Testis (tissue), 2 donors: Measurements from ENCODE around the gene HMHB1.

Source experiments
- CTCF ChIP-seq, 3 experiments: fragments of 450-650 bp in 2 of 3; fragments of 200-600 bp in 1 of 3; sonication (generic) in 1 of 3; IDR thresholded peaks; one replicate each; pipeline ENCODE4 v1.5.1; 2016 to 2019; ENCODE audit warnings: antibody characterized with exemption in 3 of 3, mild to moderate bottlenecking in 2 of 3, moderate library complexity in 1 of 3
- POLR2A ChIP-seq: fragments of 450-650 bp; IDR thresholded peaks from one replicate; pipeline ENCODE4 v1.6.1; 2017; ENCODE audit warnings: antibody characterized with exemption, mild to moderate bottlenecking, moderate library complexity

GRCh38 chr5:143793249-143793648 lies 18.7 kb upstream of the HMHB1 start:
- TF ChIP-seq CTCF (IDR thresholded peaks at IDR 0.05) (no peak), POLR2A (no peak)
